BE2C (cell line): ENCODE measurements around the gene UXS1.
"Not testable (repeated sequence)": the region's sequence is repeated elsewhere in the genome, so short reads cannot be mapped to it uniquely, and the experiment has no call there.

Experiments used
- DNase-seq: peaks from one replicate; pipeline ENCODE4 v3.0.0-alpha.2; 2020
- H3K27me3 ChIP-seq: fragments of 250-450 bp; sonication (Bioruptor Pico); 2 replicates; pipeline ENCODE4 v1.5.1; 2020; ENCODE audit warnings: mild to moderate bottlenecking
- H3K36me3 ChIP-seq: fragments of 250-450 bp; sonication (Bioruptor Pico); 2 replicates; pipeline ENCODE4 v1.5.1; 2020; ENCODE audit warnings: mild to moderate bottlenecking
- H3K4me1 ChIP-seq: fragments of 250-450 bp; sonication (Bioruptor Pico); 2 replicates; pipeline ENCODE4 v1.5.1; 2020
- H3K4me3 ChIP-seq: 2 replicates; pipeline ENCODE4 v1.5.1; 2011; ENCODE audit warnings: low read depth, low read length
- H3K9me3 ChIP-seq: fragments of 250-450 bp; sonication (Bioruptor Pico); 2 replicates; pipeline ENCODE4 v1.5.1; 2020
- TF ChIP-seq, protein P1 (sequence below): IDR thresholded peaks from 2 replicates; pipeline ENCODE4 v1.5.1; 2012; ENCODE audit warnings: mild to moderate bottlenecking, low read depth, low read length

The UXS1 gene

DNA sequence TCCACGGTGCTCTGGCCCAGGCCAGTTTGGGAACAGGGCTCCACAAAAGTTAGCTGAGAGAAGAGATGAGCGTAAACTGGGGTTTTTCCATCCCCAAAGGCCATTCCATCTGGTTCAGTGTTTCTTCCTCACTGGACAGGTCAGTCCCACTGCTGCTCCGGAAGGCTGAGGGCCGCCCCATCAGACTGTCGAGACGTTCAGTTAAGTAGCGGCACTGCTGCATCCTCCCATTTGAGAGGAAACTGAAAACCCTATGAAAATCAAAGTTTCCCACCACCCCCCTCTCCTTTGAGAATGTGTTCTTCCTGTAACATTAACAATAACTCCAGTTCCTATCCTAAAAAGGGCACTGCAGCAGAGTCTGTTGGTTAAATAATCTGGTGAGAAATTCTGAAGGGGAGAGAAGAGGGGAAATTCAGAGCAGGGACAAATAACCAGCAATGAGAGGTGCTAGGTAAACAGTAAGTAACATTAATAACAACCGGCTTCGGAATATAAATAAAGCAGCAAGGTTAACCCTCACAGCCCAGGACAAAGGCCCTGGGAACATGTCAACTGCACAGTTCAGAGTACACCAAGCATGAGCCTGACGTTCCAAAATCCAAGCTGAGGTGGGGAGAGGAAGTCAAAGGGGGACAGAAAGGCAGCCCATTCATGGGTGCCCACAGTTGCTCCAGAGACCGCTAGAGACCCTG, 55.4 kb downstream of the UXS1 start:
- TF ChIP-seq, protein P1, sequence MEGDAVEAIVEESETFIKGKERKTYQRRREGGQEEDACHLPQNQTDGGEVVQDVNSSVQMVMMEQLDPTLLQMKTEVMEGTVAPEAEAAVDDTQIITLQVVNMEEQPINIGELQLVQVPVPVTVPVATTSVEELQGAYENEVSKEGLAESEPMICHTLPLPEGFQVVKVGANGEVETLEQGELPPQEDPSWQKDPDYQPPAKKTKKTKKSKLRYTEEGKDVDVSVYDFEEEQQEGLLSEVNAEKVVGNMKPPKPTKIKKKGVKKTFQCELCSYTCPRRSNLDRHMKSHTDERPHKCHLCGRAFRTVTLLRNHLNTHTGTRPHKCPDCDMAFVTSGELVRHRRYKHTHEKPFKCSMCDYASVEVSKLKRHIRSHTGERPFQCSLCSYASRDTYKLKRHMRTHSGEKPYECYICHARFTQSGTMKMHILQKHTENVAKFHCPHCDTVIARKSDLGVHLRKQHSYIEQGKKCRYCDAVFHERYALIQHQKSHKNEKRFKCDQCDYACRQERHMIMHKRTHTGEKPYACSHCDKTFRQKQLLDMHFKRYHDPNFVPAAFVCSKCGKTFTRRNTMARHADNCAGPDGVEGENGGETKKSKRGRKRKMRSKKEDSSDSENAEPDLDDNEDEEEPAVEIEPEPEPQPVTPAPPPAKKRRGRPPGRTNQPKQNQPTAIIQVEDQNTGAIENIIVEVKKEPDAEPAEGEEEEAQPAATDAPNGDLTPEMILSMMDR = no peak
- Histone ChIP-seq H3K9me3 (no peaks in the 10 kb centered on the region), H3K4me3 (no peak overlapping the region), H3K27me3 (no peaks in the 10 kb centered on the region), H3K36me3 (no peaks in the 10 kb centered on the region), H3K4me1 (no peaks in the 10 kb centered on the region)
- DNase-seq = no peak

DNA sequence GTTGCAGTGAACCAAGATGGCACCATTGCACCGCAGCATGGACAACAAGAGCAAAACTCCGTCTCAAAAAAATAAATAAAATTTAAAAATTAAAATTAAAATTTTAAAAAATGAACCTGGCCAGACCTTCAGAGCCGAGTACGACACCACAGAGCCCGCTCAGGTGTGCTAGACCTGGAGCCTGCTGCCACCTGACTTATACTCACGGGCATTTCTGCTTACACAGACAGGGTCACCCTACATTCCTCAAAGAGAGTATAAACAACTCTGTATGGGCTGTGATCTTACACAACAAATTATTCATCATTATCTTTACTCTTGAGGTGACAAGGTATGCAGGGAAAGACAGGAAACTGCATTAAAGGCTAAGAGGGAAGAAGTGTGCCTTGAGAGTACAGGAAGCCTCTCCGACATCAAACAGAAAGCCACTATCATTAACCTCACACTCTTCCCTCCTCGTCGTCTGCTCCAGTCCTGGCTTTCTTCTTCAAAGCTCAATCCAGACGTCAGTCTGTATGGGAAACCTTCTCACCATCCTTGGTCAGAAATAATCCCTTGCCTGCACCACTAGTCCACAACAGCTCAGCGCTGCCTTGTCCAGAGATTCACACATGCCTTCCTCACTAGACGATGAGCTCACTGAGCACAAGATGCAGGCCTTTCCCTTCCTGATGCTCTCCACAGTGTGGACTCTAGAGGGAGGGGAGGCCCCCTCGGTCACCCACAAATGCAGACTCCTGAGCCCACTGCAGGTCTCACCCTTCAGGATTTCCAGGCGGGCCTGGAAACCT, 56.2 kb downstream of the UXS1 start:
- DNase-seq = no peak
- Histone ChIP-seq H3K4me1 (no peaks in the 10 kb centered on the region), H3K36me3 (no peaks in the 10 kb centered on the region), H3K9me3 (no peaks in the 10 kb centered on the region), H3K27me3 (no peaks in the 10 kb centered on the region), H3K4me3 (no peak overlapping the region)
- TF ChIP-seq, protein P1 = no peak

DNA sequence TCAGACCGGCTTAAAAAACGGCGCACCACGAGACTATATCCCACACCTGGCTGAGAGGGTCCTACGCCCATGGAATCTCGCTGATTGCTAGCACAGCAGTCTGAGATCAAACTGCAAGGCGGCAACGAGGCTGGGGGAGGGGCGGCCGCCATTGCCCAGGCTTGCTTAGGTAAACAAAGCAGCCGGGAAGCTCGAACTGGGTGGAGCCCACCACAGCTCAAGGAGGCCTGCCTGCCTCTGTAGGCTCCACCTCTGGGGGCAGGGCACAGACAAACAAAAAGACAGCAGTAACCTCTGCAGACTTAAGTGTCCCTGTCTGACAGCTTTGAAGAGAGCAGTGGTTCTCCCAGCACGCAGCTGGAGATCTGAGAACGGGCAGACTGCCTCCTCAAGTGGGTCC, 62.9 kb downstream of the UXS1 start:
- DNase-seq, H3K4me3 ChIP-seq, H3K36me3 ChIP-seq: not testable (repeated sequence)

DNA sequence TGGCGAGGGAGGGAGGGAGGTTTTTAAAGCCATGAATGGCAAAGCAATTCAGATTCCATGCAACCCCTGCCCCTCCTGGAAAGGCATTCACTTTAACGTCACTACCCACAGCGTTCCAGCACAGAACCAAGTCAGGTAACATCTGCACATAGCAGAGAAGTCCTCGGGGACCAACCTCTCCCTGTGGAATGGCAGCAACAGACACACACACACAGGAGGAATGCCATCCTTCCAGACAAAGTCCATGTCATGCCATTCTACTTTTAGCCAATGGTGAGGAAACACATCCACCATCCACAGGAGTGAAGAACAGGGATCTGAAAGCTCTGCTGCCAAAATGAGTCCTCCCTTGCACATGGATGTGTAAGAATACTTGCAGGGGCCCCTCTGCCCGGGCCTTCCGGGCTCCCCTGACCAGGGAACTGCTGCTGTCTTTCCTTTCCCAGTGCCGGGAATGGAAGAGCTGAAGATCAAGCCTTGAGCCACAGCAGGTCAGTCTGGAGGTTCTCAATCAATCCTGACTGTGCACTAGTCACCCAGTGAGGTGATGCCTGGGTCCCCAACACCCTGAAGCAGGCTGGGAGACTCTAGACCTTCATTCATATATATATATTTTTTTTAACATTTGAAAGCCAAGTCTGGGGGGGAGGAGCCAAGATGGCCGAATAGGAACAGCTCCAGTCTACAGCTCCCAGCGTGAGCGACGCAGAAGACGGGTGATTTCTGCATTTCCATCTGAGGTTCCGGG, 63.7 kb downstream of the UXS1 start:
- H3K9me3 ChIP-seq = no peaks in the 10 kb centered on the region
- H3K4me3 ChIP-seq = no peak overlapping the region
- DNase-seq = no peak
- H3K4me1 ChIP-seq = no peaks in the 10 kb centered on the region
- H3K36me3 ChIP-seq = no peaks in the 10 kb centered on the region
- TF ChIP-seq, protein P1 = no peak
- H3K27me3 ChIP-seq = no peaks in the 10 kb centered on the region

More for the DNA sequence above, 62.9 kb downstream of the UXS1 start:
- H3K9me3 ChIP-seq, H3K27me3 ChIP-seq, H3K4me1 ChIP-seq: not testable (repeated sequence)

DNA sequence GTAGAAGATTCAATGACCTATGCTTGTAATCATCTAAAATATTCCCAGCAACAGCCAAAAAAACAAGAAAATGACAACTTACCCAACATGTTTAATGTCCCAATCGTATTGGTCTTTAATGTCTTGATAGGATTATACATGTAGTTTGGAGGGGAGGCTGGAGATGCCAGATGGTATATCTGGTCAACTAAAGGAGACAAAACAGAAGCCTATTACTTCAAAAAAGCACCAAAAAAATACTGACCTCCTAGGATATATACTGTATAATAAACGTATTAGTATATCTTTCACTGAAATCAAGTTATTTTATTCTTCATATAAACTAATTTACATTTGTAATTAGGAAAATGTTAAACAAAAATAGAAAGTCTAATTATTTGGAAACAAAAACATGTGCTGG, 64.5 kb downstream of the UXS1 start:
- DNase-seq = no peak
- H3K27me3 ChIP-seq = no peaks in the 10 kb centered on the region
- no peaks in the 10 kb centered on the region for H3K36me3 ChIP-seq
- no peak overlapping the region for H3K4me3 ChIP-seq
- no peaks in the 10 kb centered on the region for H3K4me1 ChIP-seq
- TF ChIP-seq, protein P1 = no peak
- H3K9me3 ChIP-seq = no peaks in the 10 kb centered on the region

DNA sequence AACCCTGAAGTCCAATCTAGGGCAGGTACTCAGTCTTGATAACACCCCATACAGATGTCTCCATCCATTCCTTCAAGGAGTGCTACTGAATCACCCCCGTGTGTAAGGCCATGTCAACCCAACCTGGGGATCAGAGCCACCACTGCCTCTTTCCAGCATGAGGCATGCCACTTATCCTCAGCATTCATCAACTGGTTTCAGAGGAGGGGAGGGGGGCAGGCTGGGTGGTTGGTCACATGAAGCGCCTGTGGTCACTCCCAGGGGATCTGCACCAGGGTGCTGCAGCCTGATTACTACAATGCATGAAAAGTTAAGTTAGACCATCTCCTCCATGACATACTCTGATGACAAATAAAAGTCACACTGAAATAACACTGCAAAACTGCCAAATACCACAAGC, 65.0 kb downstream of the UXS1 start:
- H3K27me3 ChIP-seq = no peaks in the 10 kb centered on the region
- no peaks in the 10 kb centered on the region for H3K4me1 ChIP-seq
- DNase-seq = no peak
- H3K36me3 ChIP-seq = no peaks in the 10 kb centered on the region
- TF ChIP-seq, protein P1 = no peak
- H3K9me3 ChIP-seq = no peaks in the 10 kb centered on the region
- no peak overlapping the region for H3K4me3 ChIP-seq
